Activated T-helper 1 cell treated with anti-CD3 and anti-CD28 coated beads, Interleukin-12 subunit alpha, Interleukin-12 subunit beta, Interleukin-2, Interleukin-4 antibody, amounts not matched to agents 30 ng/mL and 10 ng/mL and 1 ng/mL, durations not matched to agents 14 hours and 24 hours and 36 hours (primary cell): Measurements from ENCODE around the gene PRPF6. TPM values are rescaled to one million over a fixed set of nuclear protein-coding genes. Genes with fewer than 3 reads are reported as not detected.

ENCODE experiments used
- DNase-seq: peaks from one replicate; pipeline ENCODE4 v3.0.0; 2021; ENCODE audit warnings: low spot score
- H3K27ac Mint-ChIP-seq: one replicate; pipeline ENCODE4 v1.8.0; 2021; ENCODE audit warnings: mild to moderate bottlenecking, mixed read lengths
- H3K27me3 Mint-ChIP-seq: one replicate; pipeline ENCODE4 v1.8.0; 2022; ENCODE audit warnings: mild to moderate bottlenecking, moderate library complexity, mixed read lengths; ENCODE audit not compliant: insufficient read depth
- H3K36me3 Mint-ChIP-seq: one replicate; pipeline ENCODE4 v1.8.0; 2021; ENCODE audit warnings: low read depth, mixed read lengths
- H3K4me1 Mint-ChIP-seq: one replicate; pipeline ENCODE4 v1.8.0; 2021; ENCODE audit warnings: low read depth, mixed read lengths
- H3K4me3 Mint-ChIP-seq: one replicate; pipeline ENCODE4 v1.8.0; 2021; ENCODE audit warnings: mild to moderate bottlenecking, moderate library complexity, mixed read lengths
- H3K9me3 Mint-ChIP-seq: one replicate; pipeline ENCODE4 v1.8.0; 2021; ENCODE audit warnings: mixed read lengths
- intact Hi-C: fragments of 100-400 bp; cut with micrococcal nuclease; formaldehyde crosslinking; loops from one replicate; pipeline ENCODE4 v1.15.1; 2024
- total RNA-seq: library from RNA; stranded (reverse); gene quantifications from 2 replicates; pipeline ENCODE4 v1.2.3, GENCODE V29; 2022

PRPF6 gene
- total RNA-seq, 1 donor from 2014 or later: 82.3 TPM

GRCh38 chr20:64063389-64064144 is 82.6 kb downstream of the PRPF6 start:
- H3K9me3 Mint-ChIP-seq: no peaks in the 10 kb centered on the region
- no peaks in the 10 kb centered on the region for H3K27me3 Mint-ChIP-seq

GRCh38 chr20:64064145-64064698 is 83.3 kb downstream of the PRPF6 start:
- peaks cover 2% of the 10 kb centered on the region for H3K36me3 Mint-ChIP-seq
- H3K9me3 Mint-ChIP-seq: no peaks in the 10 kb centered on the region
- DNase-seq: no peak
- no peaks in the 10 kb centered on the region for H3K27me3 Mint-ChIP-seq
- intact Hi-C loops: loop anchor here (5.0 kb wide), 2 partner anchors 792 to 847 kb away; partner anchors contain the start of genes ARFGAP1 and YTHDF1
- peaks cover 45% of the 10 kb centered on the region for H3K4me1 Mint-ChIP-seq
- peak overlapping the region; percentile 93 for H3K4me3 Mint-ChIP-seq
- H3K27ac Mint-ChIP-seq: peak overlapping the region; percentile 95

More at GRCh38 chr20:64063389-64064144, 82.6 kb downstream of the PRPF6 start:
- Mint-ChIP-seq H3K27ac (peak overlapping the region; percentile 95), H3K4me1 (peaks cover 48% of the 10 kb centered on the region), H3K36me3 (peaks cover 2% of the 10 kb centered on the region), H3K4me3 (peak overlapping the region; percentile 93)
- intact Hi-C loops: loop anchor here (1.0 to 5.0 kb wide), 14 partner anchors 16 to 846 kb away; partner anchors contain the start of genes ARFGAP1, ARFRP1, DNAJC5 and GMEB2
- DNase-seq: no peak

GRCh38 chr20:64065062-64065973 is 84.4 kb downstream of the PRPF6 start:
- Mint-ChIP-seq H3K4me3 (peak overlapping the region; percentile 93), H3K4me1 (peaks cover 45% of the 10 kb centered on the region), H3K27ac (peak overlapping the region; percentile 90), H3K9me3 (no peaks in the 10 kb centered on the region), H3K27me3 (no peaks in the 10 kb centered on the region), H3K36me3 (peaks cover 2% of the 10 kb centered on the region)
- DNase-seq: no peak
- intact Hi-C loops: loop anchor here (5.0 kb wide), 1 partner anchor 423 kb away; no protein-coding TSS in a partner anchor

GRCh38 chr20:64065974-64066343 is 85.0 kb downstream of the PRPF6 start:
- DNase-seq: peak; percentile 78
- Mint-ChIP-seq H3K27me3 (no peaks in the 10 kb centered on the region), H3K4me3 (peak overlapping the region; percentile 64), H3K4me1 (peaks cover 45% of the 10 kb centered on the region), H3K27ac (peak overlapping the region; percentile 90), H3K36me3 (peaks cover 4% of the 10 kb centered on the region), H3K9me3 (no peaks in the 10 kb centered on the region)
- intact Hi-C loops: loop anchor here (1.0 to 5.0 kb wide), 3 partner anchors 11 to 528 kb away; no protein-coding TSS in a partner anchor

GRCh38 chr20:64067005-64067632 is 86.2 kb downstream of the PRPF6 start:
- Mint-ChIP-seq H3K4me1 (peaks cover 43% of the 10 kb centered on the region), H3K27me3 (no peaks in the 10 kb centered on the region), H3K36me3 (peaks cover 4% of the 10 kb centered on the region), H3K27ac (peak overlapping the region; percentile 87), H3K9me3 (no peaks in the 10 kb centered on the region), H3K4me3 (peak overlapping the region; percentile 69)
- no peak for DNase-seq
- intact Hi-C loops: loop anchor here (5.0 kb wide), 1 partner anchor 425 kb away; no protein-coding TSS in a partner anchor

GRCh38 chr20:64067733-64068307 is 86.9 kb downstream of the PRPF6 start:
- H3K27ac Mint-ChIP-seq: peak overlapping the region; percentile 87
- DNase-seq: no peak
- no peaks in the 10 kb centered on the region for H3K9me3 Mint-ChIP-seq
- H3K36me3 Mint-ChIP-seq: peaks cover 6% of the 10 kb centered on the region
- no peaks in the 10 kb centered on the region for H3K27me3 Mint-ChIP-seq
- H3K4me3 Mint-ChIP-seq: no peak overlapping the region
- peaks cover 45% of the 10 kb centered on the region for H3K4me1 Mint-ChIP-seq
- intact Hi-C loops: loop anchor here (5.0 kb wide), 1 partner anchor 426 kb away; no protein-coding TSS in a partner anchor

GRCh38 chr20:64068386-64069208 is 87.7 kb downstream of the PRPF6 start:
- Mint-ChIP-seq H3K27me3 (no peaks in the 10 kb centered on the region), H3K9me3 (no peaks in the 10 kb centered on the region), H3K4me1 (peaks cover 44% of the 10 kb centered on the region), H3K36me3 (peaks cover 6% of the 10 kb centered on the region), H3K27ac (no peak overlapping the region), H3K4me3 (no peak overlapping the region)
- intact Hi-C loops: loop anchor here (5.0 kb wide), 1 partner anchor 426 kb away; no protein-coding TSS in a partner anchor
- DNase-seq: no peak

- no peaks in the 10 kb centered on the region for H3K9me3 Mint-ChIP-seq
- no peaks in the 10 kb centered on the region for H3K27me3 Mint-ChIP-seq
- no peak overlapping the region for H3K27ac Mint-ChIP-seq
- DNase-seq: no peak
- no peak overlapping the region for H3K4me3 Mint-ChIP-seq
- peaks cover 6% of the 10 kb centered on the region for H3K36me3 Mint-ChIP-seq
- peaks cover 37% of the 10 kb centered on the region for H3K4me1 Mint-ChIP-seq
- intact Hi-C loops: loop anchor here (5.0 kb wide), 1 partner anchor 427 kb away; no protein-coding TSS in a partner anchor
These were observed 88.3 kb downstream of the PRPF6 start for GRCh38 chr20:64069209-64069613.

GRCh38 chr20:64069614-64070243 is 88.8 kb downstream of the PRPF6 start:
- Mint-ChIP-seq H3K27ac (no peak overlapping the region), H3K4me3 (peak overlapping the region; percentile 15), H3K27me3 (no peaks in the 10 kb centered on the region), H3K4me1 (peaks cover 34% of the 10 kb centered on the region), H3K9me3 (no peaks in the 10 kb centered on the region), H3K36me3 (peaks cover 7% of the 10 kb centered on the region)
- no peak for DNase-seq
- intact Hi-C loops: loop anchor here (5.0 kb wide), 1 partner anchor 427 kb away; no protein-coding TSS in a partner anchor

- no peak for DNase-seq
- no peaks in the 10 kb centered on the region for H3K27me3 Mint-ChIP-seq
- peaks cover 27% of the 10 kb centered on the region for H3K4me1 Mint-ChIP-seq
- H3K27ac Mint-ChIP-seq: no peak overlapping the region
- H3K4me3 Mint-ChIP-seq: no peak overlapping the region
- H3K9me3 Mint-ChIP-seq: no peaks in the 10 kb centered on the region
- intact Hi-C loops: no loop called here
- peaks cover 7% of the 10 kb centered on the region for H3K36me3 Mint-ChIP-seq
These were observed 89.5 kb downstream of the PRPF6 start for GRCh38 chr20:64070244-64070993.
